Hepatocyte (in vitro differentiated cells): ENCODE results near the gene RPL10A.

Experiments
- CTCF ChIP-seq: fragments of 200-600 bp; sonication (generic); IDR thresholded peaks from 2 replicates; pipeline ENCODE4 v1.5.1; 2016; ENCODE audit warnings: antibody characterized with exemption, mild to moderate bottlenecking; ENCODE audit not compliant: poor library complexity
- EZH2 ChIP-seq: fragments of 200-600 bp; sonication (generic); IDR thresholded peaks from 2 replicates; pipeline ENCODE4 v1.6.1; 2016; ENCODE audit warnings: antibody characterized with exemption, mild to moderate bottlenecking, borderline replicate concordance

- no peak for TF ChIP-seq CTCF
- no peak for TF ChIP-seq EZH2
Measured at GRCh38 chr6:35475573-35475972, 7.4 kb downstream of the RPL10A start.
